ENCODE measurements around the gene SMIM43. TPM values are rescaled to one million over a fixed set of nuclear protein-coding genes. Genes with fewer than 3 reads are reported as not detected.

SMIM43 gene
- total and polyA plus RNA-seq, 2 donors (not counting 3 experiments of a cell fraction or from before 2014, with no cell fraction given): 0.18 TPM; not detected in 1

GRCh38 chr4:121794505-121795188 is 29.7 kb upstream of the SMIM43 start:
- Histone ChIP-seq H4K20me1 (replicated peaks; ENCODE audit: control insufficient read depth, extremely low read depth, insufficient read depth, low read length) (no peaks in the 10 kb centered on the region), H2AFZ (ENCODE audit: low read depth, low read length) (no peak overlapping the region), H3K9me3 (replicated peaks; ENCODE audit: control insufficient read depth, insufficient read depth, low read length) (no peaks in the 10 kb centered on the region), H3K4me1 (ENCODE audit: control insufficient read depth, extremely low read depth, insufficient read depth, low read length) (peaks cover 12% of the 10 kb centered on the region), H3K27me3 (ENCODE audit: control insufficient read depth in 2 of 2, insufficient read depth in 2 of 2, low read length in 2 of 2) (no peaks in the 10 kb centered on the region), H3K9ac (replicated peaks; ENCODE audit: extremely low read depth, insufficient read depth, low read length) (no peak overlapping the region), H3K36me3 (ENCODE audit: control insufficient read depth in 2 of 2, extremely low read depth in 1 of 2, insufficient read depth in 2 of 2, low read length in 2 of 2) (no peaks in the 10 kb centered on the region), H3K27ac (ENCODE audit: insufficient read depth, low read depth, low read length) (no peak overlapping the region), H3K4me2 (ENCODE audit: insufficient read depth, low read length) (no peak overlapping the region), H3K79me2 (ENCODE audit: control insufficient read depth, insufficient read depth, low read length) (no peaks in the 10 kb centered on the region), H3K9me1 (replicated peaks; ENCODE audit: control insufficient read depth, extremely low read depth, insufficient read depth, low read length) (no peaks in the 10 kb centered on the region), H3K4me3 (replicated peaks in 1 of 3; ENCODE audit: insufficient read depth in 1 of 3, low read depth in 1 of 3, low read length in 3 of 3) (no peak overlapping the region)
- POLR2A ChIA-PET: no interaction called here
- CTCF ChIA-PET: interaction anchor here (1.0 to 1.4 kb wide), 2 partner anchors 30 to 332 kb away, joined by 3 read pairs; no protein-coding TSS in a partner anchor
- BruUV-seq (replicated peaks): no TSS peak
- no peak for FAIRE-seq
- dilution Hi-C loops (cut with MboI; ENCODE audit: extremely low pct_ligation_motif_present, low sequenced_read_pairs) (no loop called here), intact Hi-C loops (cut with micrococcal nuclease) (no loop called here)
- no peak for DNase-seq (ENCODE audit: low read depth, low spot score)
- TF ChIP-seq JUN (IDR thresholded peaks at IDR 0.05; ENCODE audit: borderline replicate concordance, insufficient read depth, insufficient read length, low read depth): no peak
- TF ChIP-seq MYC (IDR thresholded peaks at IDR 0.05; ENCODE audit: low read depth, low read length): no peak
- TF ChIP-seq POLR2A (IDR thresholded peaks at IDR 0.05; ENCODE audit: low read depth, low read length): no peak
- no peak for TF ChIP-seq CTCF (IDR thresholded peaks at IDR 0.05; ENCODE audit: extremely low read depth in 1 of 2, insufficient read depth in 1 of 2, low read depth in 1 of 2, low read length in 2 of 2)
- TF ChIP-seq FOS (IDR thresholded peaks at IDR 0.05; ENCODE audit: borderline replicate concordance, insufficient read depth, low read length): no peak
- no peak for TF ChIP-seq EZH2 (IDR thresholded peaks at IDR 0.05; ENCODE audit: borderline replicate concordance, low read depth, low read length, severe bottlenecking)
- TF ChIP-seq POLR2AphosphoS5 (IDR thresholded peaks at IDR 0.05; ENCODE audit: insufficient read depth, low read depth, low read length): no peak
- no peak for TF ChIP-seq GATA2 (IDR thresholded peaks at IDR 0.05; ENCODE audit: insufficient read depth, insufficient read length, low read depth, low read length)
- TF ChIP-seq, protein P1, sequence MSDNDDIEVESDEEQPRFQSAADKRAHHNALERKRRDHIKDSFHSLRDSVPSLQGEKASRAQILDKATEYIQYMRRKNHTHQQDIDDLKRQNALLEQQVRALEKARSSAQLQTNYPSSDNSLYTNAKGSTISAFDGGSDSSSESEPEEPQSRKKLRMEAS (IDR thresholded peaks at IDR 0.05; ENCODE audit: insufficient read depth, insufficient read length): no peak

All from endothelial cell of umbilical vein (primary cell).